Measurements from ENCODE around the gene B4GALT4. TPM values are rescaled to one million over a fixed set of nuclear protein-coding genes. Genes with fewer than 3 reads are reported as not detected.
A peak's percentile ranks its signal among the peaks of the same experiment; 100 is the strongest.
"Not testable (repeated sequence)": the region's sequence is repeated elsewhere in the genome, so short reads cannot be mapped to it uniquely, and the experiment has no call there.

B4GALT4 gene
- total RNA-seq, 3 donors from 2014 or later = 13.9 to 20.3 (median 14.2) TPM

GRCh38 chr3:119245778-119246177, 5.1 kb upstream of the B4GALT4 start:
- H3K4me1 Mint-ChIP-seq (ENCODE audit: low read depth) = peaks cover 5% of the 10 kb centered on the region
- H3K4me3 Mint-ChIP-seq = no peak overlapping the region
- ATAC-seq (no peak), DNase-seq (no peak)
- peaks cover 2% of the 10 kb centered on the region for H3K27me3 Mint-ChIP-seq (ENCODE audit: low read depth)
- peaks cover 26% of the 10 kb centered on the region for H3K9me3 Mint-ChIP-seq
- H3K36me3 Mint-ChIP-seq (ENCODE audit: insufficient read depth) = no peaks in the 10 kb centered on the region

- Mint-ChIP-seq H3K36me3 (ENCODE audit: insufficient read depth) (no peaks in the 10 kb centered on the region), H3K27me3 (ENCODE audit: low read depth) (no peaks in the 10 kb centered on the region), H3K4me1 (ENCODE audit: low read depth) (peaks cover 18% of the 10 kb centered on the region), H3K4me3 (no peak overlapping the region), H3K9me3 (peaks cover 14% of the 10 kb centered on the region)
- ATAC-seq = no peak
- DNase-seq = no peak
Observed at GRCh38 chr3:119243712-119244111, 3.0 kb upstream of the B4GALT4 start.

GRCh38 chr3:119243058-119243529, 2.4 kb upstream of the B4GALT4 start:
- H3K36me3 Mint-ChIP-seq (ENCODE audit: insufficient read depth); H3K27me3 Mint-ChIP-seq (ENCODE audit: low read depth); ATAC-seq; H3K4me3 Mint-ChIP-seq; DNase-seq: not testable (repeated sequence)
- peaks cover 11% of the 10 kb centered on the region for H3K9me3 Mint-ChIP-seq
- H3K4me1 Mint-ChIP-seq (ENCODE audit: low read depth) = peaks cover 24% of the 10 kb centered on the region

GRCh38 chr3:119242387-119243057, 1.8 kb upstream of the B4GALT4 start:
- H3K27me3 Mint-ChIP-seq (ENCODE audit: low read depth); ATAC-seq; DNase-seq; H3K36me3 Mint-ChIP-seq (ENCODE audit: insufficient read depth); H3K4me3 Mint-ChIP-seq; H3K9me3 Mint-ChIP-seq: not testable (repeated sequence)
- peaks cover 28% of the 10 kb centered on the region for H3K4me1 Mint-ChIP-seq (ENCODE audit: low read depth)

- ATAC-seq = peak in 1 of 2 donors; percentile 3
- Mint-ChIP-seq H3K4me3 (peak overlapping the region; percentile 81), H3K4me1 (ENCODE audit: low read depth) (peaks cover 52% of the 10 kb centered on the region)
Observed at GRCh38 chr3:119240101-119240590, 532 bp downstream of the B4GALT4 start.

GRCh38 chr3:119239206-119239820, 1.4 kb downstream of the B4GALT4 start:
- no peaks in the 10 kb centered on the region for H3K27me3 Mint-ChIP-seq (ENCODE audit: low read depth)
- no peaks in the 10 kb centered on the region for H3K9me3 Mint-ChIP-seq
- peak overlapping the region; percentile 81 for H3K4me3 Mint-ChIP-seq
- DNase-seq = no peak
- no peak for ATAC-seq
- H3K36me3 Mint-ChIP-seq (ENCODE audit: insufficient read depth) = peaks cover 18% of the 10 kb centered on the region
- H3K4me1 Mint-ChIP-seq (ENCODE audit: low read depth) = peaks cover 59% of the 10 kb centered on the region

More at GRCh38 chr3:119240101-119240590, 532 bp downstream of the B4GALT4 start:
- H3K36me3 Mint-ChIP-seq (ENCODE audit: insufficient read depth) = peaks cover 14% of the 10 kb centered on the region
- no peaks in the 10 kb centered on the region for H3K9me3 Mint-ChIP-seq
- no peak for DNase-seq
- H3K27me3 Mint-ChIP-seq (ENCODE audit: low read depth) = no peaks in the 10 kb centered on the region

GRCh38 chr3:119238363-119238762, 2.3 kb downstream of the B4GALT4 start:
- Mint-ChIP-seq H3K4me3 (peak overlapping the region; percentile 64), H3K4me1 (ENCODE audit: low read depth) (peaks cover 62% of the 10 kb centered on the region), H3K27me3 (ENCODE audit: low read depth) (no peaks in the 10 kb centered on the region), H3K36me3 (ENCODE audit: insufficient read depth) (peaks cover 18% of the 10 kb centered on the region), H3K9me3 (no peaks in the 10 kb centered on the region)
- DNase-seq = no peak
- ATAC-seq = no peak

GRCh38 chr3:119237299-119237698, 3.4 kb downstream of the B4GALT4 start:
- H3K4me1 Mint-ChIP-seq (ENCODE audit: low read depth) = peaks cover 64% of the 10 kb centered on the region
- peaks cover 18% of the 10 kb centered on the region for H3K36me3 Mint-ChIP-seq (ENCODE audit: insufficient read depth)
- H3K9me3 Mint-ChIP-seq = no peaks in the 10 kb centered on the region
- DNase-seq (no peak), ATAC-seq (no peak)
- H3K4me3 Mint-ChIP-seq = no peak overlapping the region
- no peaks in the 10 kb centered on the region for H3K27me3 Mint-ChIP-seq (ENCODE audit: low read depth)

- H3K36me3 Mint-ChIP-seq (ENCODE audit: insufficient read depth) = peaks cover 18% of the 10 kb centered on the region
- H3K4me1 Mint-ChIP-seq (ENCODE audit: low read depth) = peaks cover 67% of the 10 kb centered on the region
- no peaks in the 10 kb centered on the region for H3K9me3 Mint-ChIP-seq
- DNase-seq (no peak), ATAC-seq (no peak)
- no peak overlapping the region for H3K4me3 Mint-ChIP-seq
- H3K27me3 Mint-ChIP-seq (ENCODE audit: low read depth) = no peaks in the 10 kb centered on the region
Observed at GRCh38 chr3:119236756-119237155, 3.9 kb downstream of the B4GALT4 start.

GRCh38 chr3:119235151-119235550, 5.5 kb downstream of the B4GALT4 start:
- H3K36me3 Mint-ChIP-seq (ENCODE audit: insufficient read depth) = peaks cover 29% of the 10 kb centered on the region
- no peak for DNase-seq
- H3K4me3 Mint-ChIP-seq = no peak overlapping the region
- no peak for ATAC-seq
- H3K27me3 Mint-ChIP-seq (ENCODE audit: low read depth) = no peaks in the 10 kb centered on the region
- no peaks in the 10 kb centered on the region for H3K9me3 Mint-ChIP-seq
- H3K4me1 Mint-ChIP-seq (ENCODE audit: low read depth) = peaks cover 69% of the 10 kb centered on the region

- DNase-seq (no peak), ATAC-seq (peak in 1 of 2 donors; percentile 44)
- H3K36me3 Mint-ChIP-seq (ENCODE audit: insufficient read depth) = peaks cover 33% of the 10 kb centered on the region
- no peaks in the 10 kb centered on the region for H3K9me3 Mint-ChIP-seq
- peaks cover 64% of the 10 kb centered on the region for H3K4me1 Mint-ChIP-seq (ENCODE audit: low read depth)
- H3K27me3 Mint-ChIP-seq (ENCODE audit: low read depth) = no peaks in the 10 kb centered on the region
- no peak overlapping the region for H3K4me3 Mint-ChIP-seq
Observed at GRCh38 chr3:119234610-119235009, 6.1 kb downstream of the B4GALT4 start.

GRCh38 chr3:119230745-119231144, 9.9 kb downstream of the B4GALT4 start:
- ATAC-seq = no peak
- H3K4me3 Mint-ChIP-seq = no peak overlapping the region
- H3K4me1 Mint-ChIP-seq (ENCODE audit: low read depth) = peaks cover 50% of the 10 kb centered on the region
- no peaks in the 10 kb centered on the region for H3K9me3 Mint-ChIP-seq
- H3K27me3 Mint-ChIP-seq (ENCODE audit: low read depth) = no peaks in the 10 kb centered on the region
- H3K36me3 Mint-ChIP-seq (ENCODE audit: insufficient read depth) = peaks cover 52% of the 10 kb centered on the region
- DNase-seq = no peak

GRCh38 chr3:119230071-119230470, 10.6 kb downstream of the B4GALT4 start:
- ATAC-seq (no peak), DNase-seq (no peak)
- H3K36me3 Mint-ChIP-seq (ENCODE audit: insufficient read depth) = peaks cover 48% of the 10 kb centered on the region
- peaks cover 43% of the 10 kb centered on the region for H3K4me1 Mint-ChIP-seq (ENCODE audit: low read depth)
- no peak overlapping the region for H3K4me3 Mint-ChIP-seq
- no peaks in the 10 kb centered on the region for H3K27me3 Mint-ChIP-seq (ENCODE audit: low read depth)
- no peaks in the 10 kb centered on the region for H3K9me3 Mint-ChIP-seq

- peaks cover 47% of the 10 kb centered on the region for H3K36me3 Mint-ChIP-seq (ENCODE audit: insufficient read depth)
- H3K4me1 Mint-ChIP-seq (ENCODE audit: low read depth) = peaks cover 37% of the 10 kb centered on the region
- H3K9me3 Mint-ChIP-seq = no peaks in the 10 kb centered on the region
- H3K4me3 Mint-ChIP-seq = no peak overlapping the region
- DNase-seq (no peak), ATAC-seq (no peak)
- H3K27me3 Mint-ChIP-seq (ENCODE audit: low read depth) = no peaks in the 10 kb centered on the region
Observed at GRCh38 chr3:119229190-119229589, 11.5 kb downstream of the B4GALT4 start.

Data from activated T-cell treated with anti-CD3 and anti-CD28 coated beads, Interleukin-2, amount 50 U/mL, for 4 hours (primary cell).